ENCODE data around the gene TRIM63.

DNA sequence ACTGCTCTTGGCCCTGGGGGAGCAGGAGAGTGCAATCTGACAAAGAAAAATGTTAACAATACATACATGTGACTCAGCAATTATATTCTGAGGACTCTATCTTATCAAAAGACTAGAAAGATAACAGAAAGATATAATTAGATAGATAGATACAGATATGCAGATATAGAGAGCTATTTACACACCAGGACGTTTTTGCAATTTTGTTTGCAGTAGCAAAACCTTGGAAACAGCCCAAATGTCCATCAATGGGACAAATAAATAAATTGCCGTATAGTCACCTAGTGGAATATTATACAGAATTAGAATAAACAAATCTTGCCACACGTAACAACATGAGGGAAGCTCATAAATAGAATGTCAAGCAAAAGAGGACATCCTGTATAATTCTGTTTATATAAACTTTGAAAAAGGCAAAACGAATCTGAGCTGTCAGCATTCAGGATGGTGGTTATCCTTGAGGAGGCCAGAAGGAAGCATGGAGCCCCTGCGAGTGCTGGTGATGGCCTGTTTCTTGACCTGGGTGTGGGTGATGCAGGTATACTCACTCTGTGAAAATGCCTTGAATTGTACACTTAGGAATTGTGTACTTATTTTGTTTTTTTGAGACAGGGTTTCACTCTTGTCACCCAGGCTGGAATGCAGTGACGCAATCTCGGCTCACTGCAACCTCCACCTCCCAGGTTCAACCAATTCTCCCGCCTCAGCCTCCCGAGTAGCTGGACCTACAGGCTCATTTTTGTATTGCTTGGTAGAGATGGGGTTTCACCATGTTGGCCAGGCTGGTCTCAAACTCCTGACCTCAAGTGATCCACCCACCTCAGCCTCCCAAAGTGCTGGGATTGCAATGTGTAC, 12.8 kb upstream of the TRIM63 start:
- TF ChIP-seq, protein P1, sequence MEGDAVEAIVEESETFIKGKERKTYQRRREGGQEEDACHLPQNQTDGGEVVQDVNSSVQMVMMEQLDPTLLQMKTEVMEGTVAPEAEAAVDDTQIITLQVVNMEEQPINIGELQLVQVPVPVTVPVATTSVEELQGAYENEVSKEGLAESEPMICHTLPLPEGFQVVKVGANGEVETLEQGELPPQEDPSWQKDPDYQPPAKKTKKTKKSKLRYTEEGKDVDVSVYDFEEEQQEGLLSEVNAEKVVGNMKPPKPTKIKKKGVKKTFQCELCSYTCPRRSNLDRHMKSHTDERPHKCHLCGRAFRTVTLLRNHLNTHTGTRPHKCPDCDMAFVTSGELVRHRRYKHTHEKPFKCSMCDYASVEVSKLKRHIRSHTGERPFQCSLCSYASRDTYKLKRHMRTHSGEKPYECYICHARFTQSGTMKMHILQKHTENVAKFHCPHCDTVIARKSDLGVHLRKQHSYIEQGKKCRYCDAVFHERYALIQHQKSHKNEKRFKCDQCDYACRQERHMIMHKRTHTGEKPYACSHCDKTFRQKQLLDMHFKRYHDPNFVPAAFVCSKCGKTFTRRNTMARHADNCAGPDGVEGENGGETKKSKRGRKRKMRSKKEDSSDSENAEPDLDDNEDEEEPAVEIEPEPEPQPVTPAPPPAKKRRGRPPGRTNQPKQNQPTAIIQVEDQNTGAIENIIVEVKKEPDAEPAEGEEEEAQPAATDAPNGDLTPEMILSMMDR (IDR thresholded peaks at IDR 0.05), result no peak
- no peak for TF ChIP-seq POLR2A (IDR thresholded peaks at IDR 0.05)

All from body of pancreas (tissue), 4 donors.